GM12878 (cell line): ENCODE results near the gene NOL4L. TPM values are rescaled to one million over a fixed set of nuclear protein-coding genes. Genes with fewer than 3 reads are reported as not detected.

Source experiments
- ATAC-seq: fragments of 200-7000 bp; cut with Tn5 transposase; 3 replicates; pipeline ENCODE4 v1.9.1; 2020; ENCODE audit warnings: mild to moderate bottlenecking, moderate library complexity
- BruUV-seq: library from RNA; stranded (reverse); fragments of 400-500 nt; replicated peaks from 2 replicates; lab custom pipeline; 2021; lab: Mats Ljungman, UMichigan
- CTCF ChIA-PET: fragments of 300-600 bp; sonication (Branson Sonifier 250); formaldehyde crosslinking; extraction: SDS; loops from one replicate; lab custom pipeline; 2021; ENCODE audit warnings: inconsistent platforms; lab: Yijun Ruan, JAX
- POLR2A ChIA-PET: fragments of 350-600 bp; formaldehyde crosslinking; extraction: SDS; loops from one replicate; lab custom pipeline; 2021; ENCODE audit warnings: inconsistent platforms; lab: Charles Lee
- RAD21 ChIA-PET: fragments of 300-600 bp; sonication (Branson Sonifier 250); formaldehyde crosslinking; loops from one replicate; lab custom pipeline; 2023; ENCODE audit warnings: antibody characterized with exemption; ENCODE audit not compliant: unreplicated experiment; lab: Charles Lee
- SMC1A ChIA-PET: fragments of 300-600 bp; sonication (Branson Sonifier 250); formaldehyde crosslinking; loops from one replicate; lab custom pipeline; 2023; ENCODE audit not compliant: unreplicated experiment, uncharacterized antibody; lab: Charles Lee
- DNase-seq: peaks from one replicate; pipeline ENCODE4 v3.0.0-alpha.2; 2011; ENCODE audit warnings: low read depth, low spot score
- FAIRE-seq: peaks from 3 replicates; lab custom pipeline; 2011; peaks lifted over from hg19 to GRCh38; lab: Jason Lieb, UNC
- H2AFZ ChIP-seq: 2 replicates; pipeline ENCODE4 v1.6.0; 2011; ENCODE audit warnings: low read depth, low read length, control low read depth; ENCODE audit not compliant: control insufficient read depth
- H3K27ac ChIP-seq: 2 replicates; pipeline ENCODE4 v1.5.1; 2011; ENCODE audit warnings: control low read depth; ENCODE audit not compliant: control insufficient read depth, insufficient read depth
- H3K27me3 ChIP-seq, 2 experiments: replicated peaks in 1 of 2; 2 replicates each; pipeline versions ENCODE4 v1.6.0 to v1.6.1; 2011; ENCODE audit warnings: low read length in 1 of 2; ENCODE audit not compliant: control insufficient read depth in 2 of 2, insufficient read depth in 2 of 2
- H3K36me3 ChIP-seq, 2 experiments: 2 replicates each; pipeline ENCODE4 v1.5.1; 2011; ENCODE audit warnings: low read length in 1 of 2; ENCODE audit not compliant: control insufficient read depth in 2 of 2, insufficient read depth in 2 of 2
- H3K4me1 ChIP-seq: 2 replicates; pipeline ENCODE4 v1.6.1; 2011; ENCODE audit warnings: mild to moderate bottlenecking, low read length, moderate library complexity, mixed read lengths; ENCODE audit not compliant: control insufficient read depth, insufficient read depth
- H3K4me2 ChIP-seq: 2 replicates; pipeline ENCODE4 v1.6.0; 2011; ENCODE audit warnings: control low read depth; ENCODE audit not compliant: control insufficient read depth, insufficient read depth
- H3K4me3 ChIP-seq: fragments of 200-600 bp; sonication (generic); 2 replicates; pipeline ENCODE4 v1.5.1; 2016
- H3K79me2 ChIP-seq: 2 replicates; pipeline ENCODE4 v1.6.0; 2011; ENCODE audit warnings: low read length; ENCODE audit not compliant: control insufficient read depth, insufficient read depth
- H3K9ac ChIP-seq: 2 replicates; pipeline ENCODE4 v1.8.0; 2011; ENCODE audit warnings: low read length, control low read depth, mixed read lengths; ENCODE audit not compliant: control insufficient read depth, insufficient read depth
- H3K9me3 ChIP-seq: replicated peaks from 3 replicates; pipeline ENCODE4 v1.5.1; 2011; ENCODE audit warnings: mild to moderate bottlenecking, low read length; ENCODE audit not compliant: control insufficient read depth, insufficient read depth
- H4K20me1 ChIP-seq: 2 replicates; pipeline ENCODE4 v1.6.0; 2011; ENCODE audit not compliant: control insufficient read depth, insufficient read depth
- ASH2L ChIP-seq: fragments of 300-600, 200-600 bp; sonication (generic); IDR thresholded peaks from 2 replicates; pipeline ENCODE4 v1.6.1; 2017; ENCODE audit warnings: low read depth, mild to moderate bottlenecking, borderline replicate concordance
- ATF2 ChIP-seq: IDR thresholded peaks from 2 replicates; pipeline ENCODE4 v1.6.1; 2012; ENCODE audit warnings: low read length, inconsistent platforms
- CHD2 ChIP-seq: IDR thresholded peaks from 2 replicates; pipeline ENCODE4 v1.6.1; 2011; ENCODE audit warnings: low read depth, low read length, improper control_type of control experiment, borderline replicate concordance
- FOS ChIP-seq: IDR thresholded peaks from 3 replicates; pipeline ENCODE4 v1.6.1; 2011; ENCODE audit warnings: borderline replicate concordance; ENCODE audit not compliant: insufficient read length; ENCODE audit errors: extremely low read depth
- FOXM1 ChIP-seq: IDR thresholded peaks from 2 replicates; pipeline ENCODE4 v1.6.1; 2012; ENCODE audit warnings: low read depth, mild to moderate bottlenecking, inconsistent platforms, low read length, moderate library complexity
- HCFC1 ChIP-seq: fragments of 150-350 bp; IDR thresholded peaks from 2 replicates; pipeline ENCODE4 v1.6.1; 2014; ENCODE audit warnings: low read length
- KLF5 ChIP-seq: fragments of 450-650 bp; IDR thresholded peaks from 2 replicates; pipeline ENCODE4 v1.6.1; 2014; ENCODE audit warnings: mild to moderate bottlenecking; ENCODE audit not compliant: partially characterized antibody
- MAX ChIP-seq: IDR thresholded peaks from 2 replicates; pipeline ENCODE4 v1.6.1; 2012; ENCODE audit warnings: low read depth, low read length, improper control_type of control experiment
- MEF2B ChIP-seq: fragments of 450-650 bp; IDR thresholded peaks from 2 replicates; pipeline ENCODE4 v1.6.1; 2018; ENCODE audit warnings: mild to moderate bottlenecking, moderate library complexity; ENCODE audit not compliant: partially characterized antibody, poor library complexity, severe bottlenecking
- NR2F1 ChIP-seq: fragments of 450-650 bp; conservative IDR thresholded peaks from 2 replicates; pipeline ENCODE4 v1.6.1; 2017; ENCODE audit warnings: mild to moderate bottlenecking
- NRF1 ChIP-seq: conservative IDR thresholded peaks from 2 replicates; pipeline ENCODE4 v1.6.1; 2011; ENCODE audit warnings: mild to moderate bottlenecking, low read depth, low read length, improper control_type of control experiment
- POLR2A ChIP-seq: IDR thresholded peaks from 2 replicates; pipeline ENCODE4 v1.6.1; 2011; ENCODE audit warnings: low read depth, mild to moderate bottlenecking, low read length
- RBBP5 ChIP-seq: fragments of 200-600 bp; sonication (generic); conservative IDR thresholded peaks from 2 replicates; pipeline ENCODE4 v1.6.1; 2016
- SIX5 ChIP-seq: IDR thresholded peaks from 2 replicates; pipeline ENCODE4 v1.6.1; 2011; ENCODE audit warnings: mild to moderate bottlenecking, low read depth, low read length, moderate library complexity; ENCODE audit not compliant: severe bottlenecking
- TAF1 ChIP-seq: IDR thresholded peaks from 2 replicates; pipeline ENCODE4 v1.6.1; 2011; ENCODE audit warnings: mild to moderate bottlenecking, low read depth, low read length, borderline replicate concordance
- TARDBP ChIP-seq: IDR thresholded peaks from 2 replicates; pipeline ENCODE4 v1.6.1; 2016; ENCODE audit warnings: borderline replicate concordance
- TCF12 ChIP-seq: IDR thresholded peaks from 2 replicates; pipeline ENCODE4 v1.6.1; 2011; ENCODE audit warnings: low read depth, mild to moderate bottlenecking, low read length
- TCF7 ChIP-seq: IDR thresholded peaks from 2 replicates; pipeline ENCODE4 v1.6.1; 2014; ENCODE audit warnings: antibody characterized with exemption, borderline replicate concordance
- ZNF592 ChIP-seq: fragments of 450-650 bp; IDR thresholded peaks from 2 replicates; pipeline ENCODE4 v1.6.1; 2017; ENCODE audit warnings: mild to moderate bottlenecking, moderate library complexity
- WGBS: methylation state at CpG from one replicate; pipeline ENCODE4 v1.1.6; 2016; ENCODE audit warnings: low lambda C conversion rate; ENCODE audit not compliant: insufficient replicate concordance, insufficient coverage; ENCODE audit errors: missing lambda C conversion rate; 5-methylcytosine and 5-hydroxymethylcytosine counted together
- in situ Hi-C: fragments of 300-500 bp; cut with MboI; formaldehyde crosslinking; loops from 9 replicates; pipeline ENCODE4 v1.14.3; 2018; ENCODE audit warnings: mixed read lengths
- intact Hi-C: fragments of 100-400 bp; cut with micrococcal nuclease; formaldehyde crosslinking; loops from one replicate; pipeline ENCODE4 v1.14.2; 2022; ENCODE audit not compliant: unreplicated experiment
- polyA plus RNA-seq, 11 experiments: library from polyadenylated mRNA; depleted of rRNA in 4 of 11; unstranded in 6 of 11; stranded (reverse) in 5 of 11; fragments of >200 nt; fragmentation: Nextera tagmentation in 4 of 11; fragmentation: Illumina TruSeq in 1 of 11; extraction: Ambion mirVana in 4 of 11; extraction: Trizol in 1 of 11; gene quantifications; 1 replicate in 1 of 11; 2 replicates in 10 of 11; pipeline versions ENCODE4 v1.2.1 to v1.2.3, GENCODE V29; 2011 to 2016; ENCODE audit warnings: inconsistent platforms in 2 of 11, missing spikeins in 2 of 11, low read depth in 1 of 11
- total RNA-seq, 4 experiments: library from RNA; depleted of rRNA in 3 of 4; stranded (reverse); fragments of >200 nt in 3 of 4; fragmentation: Illumina TruSeq in 1 of 4; extraction: Trizol in 1 of 4; gene quantifications; 2 replicates each; pipeline versions ENCODE4 v1.2.1 to v1.2.3, GENCODE V29; 2013 to 2021

Gene NOL4L
- total and polyA plus RNA-seq, 10 of the 15 experiments (the other 5 are each of a cell fraction or from before 2014, with no cell fraction given), result 2.3 to 24.0 (median 8.0) TPM

- Histone ChIP-seq H3K27ac (no peak overlapping the region), H3K9me3 (no peaks in the 10 kb centered on the region), H3K79me2 (no peaks in the 10 kb centered on the region), H3K36me3 (peaks cover 0 to 2% of the 10 kb centered on the region in 2 experiments; a peak in 3 of 4 replicates), H4K20me1 (no peaks in the 10 kb centered on the region), H2AFZ (no peak overlapping the region), H3K4me2 (no peak overlapping the region), H3K4me3 (no peak overlapping the region), H3K4me1 (no peaks in the 10 kb centered on the region), H3K27me3 (no peaks in the 10 kb centered on the region), H3K9ac (no peak overlapping the region)
- intact Hi-C loops (no loop called here), in situ Hi-C loops (loop anchor here (5.0 kb wide), 1 partner anchor 134 kb away; no protein-coding TSS in a partner anchor)
- no peak for DNase-seq
- ChIA-PET RAD21 (no interaction called here), POLR2A (no interaction called here), CTCF (no interaction called here), SMC1A (interaction anchor here (12.2 kb wide), 1 partner anchor 131 kb away, joined by 248 read pairs; no protein-coding TSS in a partner anchor)
- TF ChIP-seq FOXM1 (no peak), MEF2B (no peak), RBBP5 (no peak), HCFC1 (no peak), KLF5 (no peak), NR2F1 (no peak), NRF1 (no peak), ZNF592 (no peak), CHD2 (no peak), SIX5 (no peak), POLR2A (no peak), TCF12 (no peak), ASH2L (no peak), MAX (no peak), TAF1 (no peak), ATF2 (no peak), TARDBP (no peak), FOS (no peak), TCF7 (no peak)
- FAIRE-seq, result no peak
- 62% methylated on average over 15 of the region's 15 CpGs for WGBS
- ATAC-seq, result no peak
- BruUV-seq, result no TSS peak
Observed at GRCh38 chr20:32517914-32518592, 67.1 kb downstream of the NOL4L start.
